HG03025 (cell line): Measurements from ENCODE around the gene CHAC1.

Experiments used
- ATAC-seq: cut with Tn5 transposase; IDR thresholded peaks from one replicate; pipeline ENCODE4 v1.9.1; 2021; ENCODE audit warnings: mild to moderate bottlenecking, moderate library complexity; ENCODE audit not compliant: unreplicated experiment, low FRiP score

The CHAC1 gene

GRCh38 chr15:40982855-40983254 is 29.6 kb downstream of the CHAC1 start:
- no peak for ATAC-seq

GRCh38 chr15:40984406-40984805 is 31.1 kb downstream of the CHAC1 start:
- no peak for ATAC-seq

GRCh38 chr15:40984964-40985363 is 31.7 kb downstream of the CHAC1 start:
- no peak for ATAC-seq

GRCh38 chr15:40985541-40986330 is 32.5 kb downstream of the CHAC1 start:
- ATAC-seq: no peak

GRCh38 chr15:40986820-40987219 is 33.5 kb downstream of the CHAC1 start:
- no peak for ATAC-seq

DNA sequence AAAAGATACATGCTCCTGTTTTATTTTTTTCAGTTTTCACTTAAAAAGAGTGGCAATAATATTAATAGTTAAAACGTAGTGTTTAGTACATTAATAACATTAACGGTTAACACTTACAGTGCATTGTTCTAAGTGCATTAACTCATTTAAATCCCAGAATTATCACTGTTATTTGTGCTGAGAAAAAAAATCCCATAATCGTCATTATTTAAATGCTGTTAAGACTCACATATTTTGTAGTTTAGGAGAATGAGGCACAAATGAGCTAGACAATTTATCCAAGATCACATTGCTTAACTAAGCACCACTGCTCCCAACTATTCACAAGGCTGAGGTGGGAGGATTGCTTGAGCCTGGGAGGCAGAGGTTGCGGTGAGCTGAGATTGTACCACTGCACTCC is 34.9 kb downstream of the CHAC1 start:
- ATAC-seq: no peak

GRCh38 chr15:40990080-40990479 is 36.8 kb downstream of the CHAC1 start:
- ATAC-seq: no peak

- ATAC-seq: no peak
These were observed 37.5 kb downstream of the CHAC1 start for GRCh38 chr15:40990789-40991188.

DNA sequence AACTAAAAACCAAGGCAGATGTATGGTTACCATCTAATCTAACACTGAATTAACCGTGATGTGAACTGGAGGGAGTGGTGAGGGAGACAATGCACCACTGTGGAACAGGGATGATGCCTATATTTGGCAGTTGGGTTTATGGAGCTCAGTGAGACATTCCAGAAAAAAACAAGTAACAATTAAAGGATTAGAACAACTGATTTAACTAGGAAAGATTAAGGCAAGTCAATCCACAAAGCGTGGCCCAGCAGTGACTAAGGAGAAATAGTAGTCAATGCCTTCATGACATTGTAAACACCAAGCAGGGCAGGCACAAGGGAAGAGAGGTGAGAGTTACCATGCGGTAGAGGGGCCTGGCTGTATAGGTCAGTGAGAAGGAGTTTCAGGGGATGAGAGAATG is 38.1 kb downstream of the CHAC1 start:
- ATAC-seq: no peak

DNA sequence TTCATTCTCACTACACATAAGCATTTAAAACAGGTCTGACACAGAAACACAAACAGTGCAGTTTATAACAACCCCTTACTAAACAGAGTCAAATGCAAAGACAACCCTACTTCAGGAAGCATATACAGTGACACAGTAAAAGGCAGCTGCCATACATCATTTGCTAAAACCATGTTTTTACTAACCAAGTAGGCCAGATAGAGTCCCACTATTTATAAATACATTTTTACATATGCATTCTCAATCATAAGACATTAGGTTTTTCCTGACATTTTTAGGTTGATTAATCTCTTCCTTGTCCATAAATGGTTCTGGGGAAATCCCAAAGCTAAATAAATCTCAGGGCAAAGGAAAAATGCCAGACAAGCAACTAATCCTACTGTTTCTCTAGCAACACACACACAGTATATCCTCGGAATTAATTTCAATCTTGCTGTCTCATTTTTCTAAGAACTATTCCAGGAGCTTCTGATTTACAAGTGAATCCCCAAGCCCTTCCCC is 39.0 kb downstream of the CHAC1 start:
- no peak for ATAC-seq

DNA sequence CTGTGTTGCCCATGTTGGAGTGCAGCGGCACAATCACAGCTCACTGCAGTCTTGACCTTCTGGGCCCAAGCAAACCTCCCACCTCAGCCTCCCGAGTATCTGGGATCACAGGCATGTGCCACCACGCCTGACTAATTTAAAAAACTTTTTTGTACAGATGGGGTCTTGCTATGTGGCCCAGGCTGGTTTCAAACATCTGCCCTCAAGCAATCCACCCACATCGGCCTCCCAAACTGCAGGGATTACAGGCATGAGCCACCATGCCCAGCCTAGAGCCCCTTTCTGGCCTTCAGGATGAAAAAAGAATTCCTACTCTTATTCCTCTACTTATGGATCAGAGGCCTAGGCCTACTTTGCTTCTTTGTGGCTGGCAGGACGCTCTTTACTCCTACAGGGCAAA is 39.6 kb downstream of the CHAC1 start:
- no peak for ATAC-seq

DNA sequence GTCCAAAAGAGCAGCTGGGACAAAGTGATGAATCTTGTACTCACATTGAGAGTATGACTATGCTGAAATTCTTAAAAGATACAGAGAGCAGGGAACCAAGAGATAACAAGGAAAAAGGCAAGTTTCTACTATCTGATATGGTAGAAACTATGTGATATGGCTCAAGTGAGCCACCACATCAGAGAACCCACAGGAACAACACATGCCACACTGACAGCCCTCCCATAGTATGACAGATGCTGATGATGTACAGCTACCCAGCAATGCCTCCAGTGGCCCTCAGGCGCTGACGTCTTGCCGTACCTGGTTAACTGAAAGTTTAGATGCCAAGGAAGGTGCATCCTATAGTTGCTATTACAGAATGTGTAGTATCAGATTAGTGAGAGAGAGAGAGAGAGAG is 42.4 kb downstream of the CHAC1 start:
- no peak for ATAC-seq

DNA sequence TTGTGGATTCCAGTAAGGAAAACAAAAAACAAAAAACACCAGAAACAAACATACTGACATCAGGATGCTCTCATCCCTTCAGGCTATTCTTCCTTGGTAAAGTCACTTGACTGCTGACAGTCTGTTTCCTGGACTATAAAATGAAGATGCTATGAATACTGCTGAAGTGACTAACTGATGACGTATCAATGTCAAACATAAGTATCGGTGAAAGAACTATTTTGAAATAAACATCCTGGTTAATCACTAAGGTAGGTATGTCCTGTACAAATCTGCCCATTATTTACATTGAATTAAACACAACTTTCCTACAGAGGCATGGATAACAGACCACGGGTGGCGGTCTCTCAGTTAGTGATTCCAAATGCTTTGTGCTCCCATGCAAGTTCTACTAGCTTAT is 45.9 kb downstream of the CHAC1 start:
- ATAC-seq: no peak

DNA sequence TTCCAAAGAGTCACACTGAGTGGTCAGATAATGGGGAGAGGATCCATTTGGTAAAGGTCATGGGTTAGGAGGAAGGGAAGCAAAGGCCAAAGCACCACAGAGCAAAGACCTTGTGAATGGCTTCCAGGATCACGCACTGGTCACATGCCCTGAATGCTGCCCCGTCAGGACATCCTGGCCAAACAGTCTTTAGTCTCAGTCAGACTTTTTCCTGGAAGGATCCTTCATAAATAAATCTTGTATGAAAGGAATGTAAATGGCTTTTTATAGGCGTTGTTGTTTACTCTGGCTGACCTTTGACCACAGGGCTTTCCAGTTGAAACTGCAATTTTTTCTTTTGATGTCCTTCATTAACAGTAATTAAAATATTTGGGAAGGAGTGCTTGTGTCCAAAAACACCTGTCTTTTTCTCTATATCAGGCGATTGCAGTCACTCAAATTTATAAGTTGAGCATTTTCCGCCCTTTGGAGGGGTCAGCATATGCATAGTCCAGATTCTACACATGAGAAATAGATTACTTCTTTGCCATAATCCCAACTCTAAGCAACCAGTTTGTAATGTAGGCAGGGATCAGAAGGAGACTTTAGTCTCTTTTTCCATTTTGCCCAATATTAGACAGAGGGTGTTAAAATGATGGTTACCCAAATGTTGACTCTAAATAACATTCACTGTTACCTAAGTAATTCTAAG is 48.4 kb downstream of the CHAC1 start:
- ATAC-seq: no peak

GRCh38 chr15:41004490-41004889 is 51.2 kb downstream of the CHAC1 start:
- ATAC-seq: no peak
